ENCODE data around the gene DPP9.

DNA sequence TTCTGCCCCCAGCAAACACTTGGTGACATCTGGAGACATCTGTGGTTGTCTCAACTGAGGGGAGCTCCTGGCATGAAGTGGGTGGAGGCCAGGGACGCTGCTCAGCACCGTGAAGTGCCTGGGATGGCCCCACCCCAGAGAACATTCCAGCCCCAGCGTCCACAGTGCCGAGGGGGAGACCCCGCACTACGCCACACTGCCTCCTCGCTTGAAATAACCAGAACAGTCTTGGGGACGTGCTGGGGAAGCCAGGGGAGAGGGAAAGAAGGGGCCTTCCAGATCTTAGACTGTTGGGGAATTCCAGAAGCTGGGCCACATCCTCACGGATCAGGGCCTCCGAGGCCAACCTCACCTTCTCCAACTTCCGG, 4.2 kb downstream of the DPP9 start:
- TF ChIP-seq YY1 (IDR thresholded peaks at IDR 0.05; ENCODE audit: low read depth): no peak
- no peak for TF ChIP-seq CEBPB (IDR thresholded peaks at IDR 0.05)
